Brain pericyte (primary cell): Measurements from ENCODE around the gene GRM3.

Experiments used
- DNase-seq: peaks from one replicate; pipeline ENCODE4 v3.0.0-alpha.2; 2012; ENCODE audit warnings: low read depth, low spot score

Gene GRM3

DNA sequence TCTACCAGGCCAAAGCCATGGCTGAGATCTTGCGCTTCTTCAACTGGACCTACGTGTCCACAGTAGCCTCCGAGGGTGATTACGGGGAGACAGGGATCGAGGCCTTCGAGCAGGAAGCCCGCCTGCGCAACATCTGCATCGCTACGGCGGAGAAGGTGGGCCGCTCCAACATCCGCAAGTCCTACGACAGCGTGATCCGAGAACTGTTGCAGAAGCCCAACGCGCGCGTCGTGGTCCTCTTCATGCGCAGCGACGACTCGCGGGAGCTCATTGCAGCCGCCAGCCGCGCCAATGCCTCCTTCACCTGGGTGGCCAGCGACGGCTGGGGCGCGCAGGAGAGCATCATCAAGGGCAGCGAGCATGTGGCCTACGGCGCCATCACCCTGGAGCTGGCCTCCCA is 142.7 kb downstream of the GRM3 start:
- no peak for DNase-seq

DNA sequence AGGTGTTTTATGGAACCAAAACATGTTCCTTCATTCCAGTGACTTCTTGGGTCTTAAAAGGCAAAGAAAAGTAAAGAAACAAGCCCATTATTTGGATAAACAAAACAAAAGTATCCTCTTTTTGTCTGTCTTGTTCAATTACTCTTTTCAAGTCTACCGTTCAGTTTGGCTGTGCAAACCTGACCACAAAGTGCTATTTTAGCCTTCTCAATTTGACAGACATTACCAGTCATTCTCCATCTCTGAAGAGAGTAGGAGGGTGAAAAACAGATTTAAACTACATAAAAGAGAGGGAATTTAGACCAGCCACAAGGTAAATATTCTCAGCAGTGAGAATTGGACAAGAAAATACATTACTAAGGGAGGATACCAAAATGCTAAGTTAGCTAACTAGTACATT is 145.2 kb downstream of the GRM3 start:
- DNase-seq, result no peak

DNA sequence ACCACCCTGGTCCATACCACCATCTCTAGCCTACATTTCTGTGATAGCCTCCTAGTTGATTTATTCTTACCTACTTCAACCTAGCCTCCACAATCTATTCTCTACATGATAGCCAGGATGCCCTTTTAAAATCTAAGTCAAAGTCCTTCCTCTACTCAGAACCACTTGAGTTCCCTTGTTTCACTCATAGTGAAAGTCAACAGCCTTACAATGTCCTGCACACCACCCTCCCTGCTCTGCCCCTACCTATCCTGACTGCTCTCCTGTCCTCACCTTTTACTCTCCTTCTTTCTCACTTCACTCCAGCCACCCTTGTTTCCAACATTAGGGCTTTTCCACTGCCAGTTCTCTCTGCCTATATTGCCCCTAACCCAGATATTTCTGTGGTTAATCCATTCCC is 146.7 kb downstream of the GRM3 start:
- DNase-seq, result no peak

DNA sequence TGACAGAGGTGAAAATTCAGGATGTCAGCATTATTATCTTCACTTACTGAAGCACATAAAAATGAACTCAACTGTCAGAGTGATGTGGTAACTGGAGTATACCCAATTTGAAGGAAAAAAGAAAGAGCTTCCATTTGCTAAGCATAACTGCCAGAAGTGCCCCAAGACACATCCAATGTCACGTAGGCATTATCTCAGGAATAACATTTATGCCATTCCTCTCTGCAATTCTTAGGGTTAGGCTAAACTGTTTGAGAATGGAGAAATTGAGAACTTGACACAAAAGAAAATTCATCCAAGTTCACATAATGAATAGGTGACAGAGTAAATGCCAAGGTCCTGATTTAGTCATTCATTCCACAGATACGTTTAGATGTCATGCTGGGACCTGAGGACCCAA is 148.6 kb downstream of the GRM3 start:
- DNase-seq, result no peak

DNA sequence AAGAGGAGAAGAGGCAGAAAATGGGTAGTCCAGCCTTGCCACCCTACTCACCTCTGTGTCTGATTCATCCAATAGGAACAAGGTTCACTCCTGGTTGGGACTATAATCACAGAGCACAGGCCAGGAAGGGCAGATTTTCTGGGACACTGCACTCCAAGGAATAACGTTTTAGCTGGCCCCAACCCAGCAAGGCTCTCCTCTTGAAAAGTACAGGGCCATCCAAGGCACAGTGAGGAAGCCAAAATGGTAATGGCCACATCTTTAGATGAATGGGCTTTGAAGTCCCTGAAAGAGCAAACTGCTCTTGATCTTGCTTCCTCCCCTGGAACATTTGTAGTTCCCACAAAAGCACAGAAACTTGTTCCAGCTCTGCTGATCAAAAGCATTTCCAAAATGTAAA is 149.4 kb downstream of the GRM3 start:
- DNase-seq, result no peak

DNA sequence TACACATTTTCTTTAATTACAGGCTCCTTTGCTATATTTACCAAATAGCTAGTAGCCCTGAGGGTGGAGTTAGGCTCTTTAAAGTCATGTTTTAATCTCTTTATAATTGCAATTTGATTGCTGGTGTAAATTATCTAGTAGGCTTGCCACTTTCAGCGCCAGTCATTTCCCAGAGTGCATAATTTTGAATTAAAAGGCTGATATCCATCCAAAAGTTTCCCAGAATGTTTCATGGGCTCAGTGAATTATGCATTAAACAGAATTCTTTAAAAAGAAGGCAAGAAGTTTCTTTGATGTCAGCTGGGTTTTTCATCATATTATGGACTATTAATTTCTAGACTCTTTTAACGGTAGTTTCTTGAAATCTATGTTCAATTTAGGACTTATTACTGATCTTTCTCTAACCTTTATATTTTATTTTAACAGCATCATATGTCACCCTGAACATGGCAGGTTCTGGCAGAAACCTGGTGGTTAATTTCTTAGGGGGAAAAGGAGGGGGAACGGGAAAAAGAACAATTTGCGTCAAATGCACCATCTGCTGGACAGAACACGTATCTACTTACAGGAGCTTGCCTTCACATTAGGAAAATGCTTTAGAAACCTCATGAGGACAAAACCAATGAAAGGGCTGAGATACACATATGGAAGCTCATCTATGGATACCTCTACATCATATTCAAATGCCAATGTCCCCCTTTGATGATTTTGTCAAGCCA is 171.1 kb downstream of the GRM3 start:
- DNase-seq, result no peak

DNA sequence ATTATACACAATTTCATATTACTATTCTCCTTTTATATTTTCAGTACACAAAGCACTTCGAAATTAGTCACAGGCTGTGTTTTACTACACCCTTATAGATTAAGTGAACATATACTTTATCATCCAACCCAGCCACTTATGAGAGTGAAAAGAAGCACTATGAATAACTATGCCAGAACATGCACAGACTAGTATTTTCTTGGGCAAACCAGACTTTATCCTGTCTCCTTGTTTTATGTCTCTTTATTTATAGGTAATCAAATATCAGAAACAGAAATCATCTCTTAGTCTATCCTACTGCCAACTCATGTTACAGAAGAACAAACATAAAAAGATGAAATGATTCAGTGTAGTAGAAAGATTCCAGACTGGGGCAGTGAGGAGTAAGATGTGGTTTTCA is 171.8 kb downstream of the GRM3 start:
- DNase-seq, result no peak

DNA sequence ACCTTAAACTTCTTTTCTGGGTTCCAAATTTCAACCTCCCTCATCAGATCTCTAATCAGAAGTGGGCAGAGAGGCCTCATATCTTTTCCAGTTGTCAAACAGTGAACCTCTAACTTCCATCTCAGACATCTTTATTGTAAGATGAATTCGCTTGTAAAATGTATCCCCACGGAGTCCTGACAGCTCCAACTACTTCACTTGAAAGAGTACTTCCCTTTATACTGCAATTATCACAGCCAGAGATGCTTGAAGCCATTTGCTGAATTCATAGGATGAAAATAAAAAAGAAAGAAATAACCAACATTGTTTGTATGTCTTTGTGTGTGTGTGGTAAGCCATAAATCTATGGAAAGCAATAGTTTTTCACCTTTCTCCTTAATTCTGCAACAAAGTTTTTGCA is 175.2 kb downstream of the GRM3 start:
- no peak for DNase-seq

DNA sequence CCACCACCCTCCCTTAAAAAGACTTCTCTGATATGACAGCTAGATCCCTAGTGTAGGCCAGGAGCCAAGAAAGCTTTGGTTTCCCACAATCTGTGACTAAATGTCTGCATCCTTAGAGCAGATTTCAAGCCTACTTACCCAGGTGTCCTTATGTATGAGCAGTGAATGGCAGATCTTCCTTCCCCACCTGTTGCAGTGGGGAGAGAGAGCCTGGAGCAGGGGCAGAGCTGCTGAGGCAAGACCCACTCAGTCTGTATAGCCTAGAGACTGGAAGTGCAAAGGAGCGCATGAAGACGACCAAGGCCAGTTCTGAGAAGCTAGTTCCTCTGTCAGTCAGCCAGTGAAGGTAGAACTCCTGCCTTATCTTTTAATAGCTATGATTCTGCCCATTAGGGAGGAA is 180.1 kb downstream of the GRM3 start:
- DNase-seq, result no peak

DNA sequence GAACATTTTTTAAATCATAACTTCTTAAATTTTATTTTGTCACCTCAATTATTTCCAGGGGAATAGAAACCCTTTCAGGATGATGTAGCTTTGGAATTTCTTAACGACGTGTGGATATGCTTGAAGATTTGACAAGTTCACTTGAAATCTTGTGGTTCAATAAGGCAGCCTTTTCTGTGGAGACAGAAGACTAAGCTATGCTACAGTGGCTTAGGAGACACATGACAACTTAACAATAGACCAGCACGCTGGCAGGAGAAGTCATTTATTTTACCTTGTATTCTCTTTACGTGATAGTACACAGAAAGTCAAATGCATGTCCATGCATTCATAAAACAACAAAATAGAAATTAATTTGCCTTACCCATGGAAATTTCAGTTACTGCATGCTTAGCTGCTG is 181.6 kb downstream of the GRM3 start:
- DNase-seq, result no peak

DNA sequence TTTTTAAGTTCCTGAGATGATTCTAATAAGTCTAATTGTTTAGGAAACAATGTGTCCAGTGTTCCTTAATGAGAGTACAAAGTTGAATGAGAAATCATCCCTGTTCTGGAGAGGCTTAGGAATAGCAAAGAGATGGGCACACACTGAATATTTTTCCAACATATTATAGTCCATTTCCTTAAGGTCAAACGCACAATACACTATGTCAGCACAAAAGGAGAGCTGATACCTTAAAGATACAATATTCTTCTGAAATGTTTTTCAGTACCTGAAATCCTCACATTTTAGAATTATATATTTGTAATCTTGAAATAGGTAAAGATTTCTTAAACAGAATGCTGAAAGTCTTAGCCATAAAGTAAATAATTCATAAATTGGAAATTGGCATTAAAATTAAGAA is 183.2 kb downstream of the GRM3 start:
- DNase-seq, result no peak

DNA sequence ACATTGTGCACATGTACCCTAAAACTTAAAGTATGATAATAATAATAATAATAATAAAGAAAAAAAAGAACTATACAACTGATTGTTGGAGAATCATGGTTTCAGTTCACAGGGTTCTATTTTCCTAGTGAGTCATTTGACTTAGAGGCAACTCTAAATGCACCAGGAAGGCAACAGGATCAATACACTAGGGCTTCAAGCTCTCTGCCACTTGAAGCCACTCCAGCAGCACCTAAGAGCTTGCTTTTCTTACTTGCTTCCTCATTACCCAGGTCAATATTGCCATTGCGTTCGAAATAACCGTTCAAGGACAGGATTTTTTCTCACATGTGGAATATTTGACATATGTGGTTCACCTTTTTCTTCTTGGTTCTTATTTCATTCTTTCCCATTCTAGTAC is 189.7 kb downstream of the GRM3 start:
- DNase-seq, result no peak

DNA sequence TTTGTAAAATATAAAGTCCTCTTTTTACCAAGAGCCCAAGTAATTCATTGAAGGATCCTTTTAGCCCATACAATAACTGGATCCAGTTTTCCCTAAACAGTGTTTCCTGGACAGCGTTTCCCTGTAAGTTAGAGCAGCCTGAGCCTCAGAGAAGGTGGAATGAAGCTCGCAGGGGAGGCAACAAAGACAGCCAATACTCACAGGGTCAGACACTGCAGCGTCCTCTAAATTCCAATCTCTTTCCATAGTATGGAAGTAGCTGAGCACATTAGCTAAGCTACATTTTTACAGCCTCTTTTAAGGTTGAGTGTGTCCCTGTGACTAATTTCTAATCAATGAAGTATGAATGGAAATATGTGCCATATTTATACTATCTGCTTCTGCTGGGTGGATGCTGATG is 193.5 kb downstream of the GRM3 start:
- DNase-seq, result no peak

DNA sequence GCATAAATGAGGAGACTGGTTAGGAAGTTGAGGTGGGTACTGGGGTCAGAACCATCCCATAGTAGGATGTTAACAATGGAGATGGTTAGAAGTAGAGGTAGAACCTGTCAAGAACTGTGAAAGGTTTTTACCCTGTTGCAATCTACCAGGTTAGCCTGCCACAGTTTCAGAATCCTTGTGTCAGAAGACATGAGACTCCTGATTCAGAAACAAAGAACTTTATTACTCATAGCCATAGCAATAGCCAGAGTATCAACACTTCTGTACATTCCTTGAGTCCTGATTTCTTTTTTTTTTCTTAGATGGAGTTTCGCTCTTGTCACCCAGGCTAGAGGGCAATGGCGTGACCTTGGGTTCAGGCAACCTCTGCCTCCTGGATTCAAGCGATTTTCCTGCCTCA is 200.9 kb downstream of the GRM3 start:
- no peak for DNase-seq

DNA sequence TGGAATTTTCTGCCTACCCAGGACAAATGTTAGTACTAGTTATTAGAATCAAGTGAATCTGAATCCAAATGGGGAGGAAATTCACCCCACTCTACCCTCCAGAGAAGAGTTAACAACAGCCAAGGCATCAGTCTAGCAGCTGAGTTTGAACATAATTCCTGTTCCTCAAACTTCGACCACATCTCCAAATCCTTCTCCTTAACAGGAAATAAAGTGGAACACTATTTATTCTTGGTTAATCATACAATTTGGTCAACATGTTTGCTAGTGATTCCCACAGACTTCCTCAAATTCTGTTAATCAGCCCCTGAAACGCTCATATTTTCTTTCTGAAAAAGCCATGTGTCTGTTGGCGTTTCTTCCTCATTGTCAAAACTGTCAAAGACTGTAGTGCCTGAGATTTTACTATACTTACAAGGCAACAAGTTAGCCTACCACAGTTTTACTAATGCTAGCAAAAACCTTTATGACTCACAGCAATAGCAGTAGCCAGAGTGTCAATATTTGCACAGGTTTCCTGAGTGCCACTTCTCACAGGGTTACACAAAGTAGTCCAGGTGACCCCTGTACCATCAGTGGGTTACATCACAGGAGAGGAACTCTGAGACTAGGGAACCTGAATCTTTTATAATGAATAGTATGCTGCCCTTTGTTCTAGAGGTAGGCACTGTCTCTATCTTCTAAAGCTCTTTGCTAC is 202.9 kb downstream of the GRM3 start:
- no peak for DNase-seq

DNA sequence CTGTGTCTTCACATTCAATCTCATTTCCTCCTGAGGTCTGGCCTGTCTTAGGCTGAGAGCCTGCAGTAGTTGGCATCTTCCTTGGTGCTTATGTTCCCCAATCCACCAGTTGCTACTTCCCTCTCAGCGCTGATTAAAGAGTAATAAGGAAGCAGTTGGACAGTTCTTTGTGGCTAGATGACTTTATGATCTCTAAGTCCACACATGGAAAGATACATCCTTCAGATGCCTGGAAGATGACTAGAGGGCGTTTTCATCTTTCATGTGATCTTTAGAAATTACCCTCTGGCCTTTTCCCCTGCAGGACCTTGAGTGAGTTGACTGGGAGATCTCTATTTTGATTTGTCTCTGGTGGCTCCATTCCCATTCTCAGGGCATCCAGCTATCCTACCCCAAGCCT is 204.5 kb downstream of the GRM3 start:
- no peak for DNase-seq

DNA sequence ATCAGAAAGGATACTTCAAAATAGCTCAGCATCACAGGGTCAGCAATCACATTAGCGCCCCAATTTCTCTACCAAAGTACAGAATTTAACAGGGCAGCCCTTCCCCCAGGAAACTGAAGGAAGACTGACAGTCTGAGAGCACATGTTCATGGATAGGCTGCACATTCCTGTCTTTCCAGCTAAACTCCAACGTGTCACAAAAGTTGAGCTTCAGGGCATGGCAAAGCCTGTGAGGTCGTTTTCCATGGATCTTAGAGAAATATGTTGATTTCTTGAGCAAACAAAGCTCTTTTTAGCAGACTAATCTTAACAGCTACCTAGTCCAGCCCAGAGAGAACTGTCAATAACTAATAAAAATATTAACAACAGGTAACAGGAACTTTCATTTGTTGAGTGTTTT is 207.9 kb downstream of the GRM3 start:
- DNase-seq, result no peak

DNA sequence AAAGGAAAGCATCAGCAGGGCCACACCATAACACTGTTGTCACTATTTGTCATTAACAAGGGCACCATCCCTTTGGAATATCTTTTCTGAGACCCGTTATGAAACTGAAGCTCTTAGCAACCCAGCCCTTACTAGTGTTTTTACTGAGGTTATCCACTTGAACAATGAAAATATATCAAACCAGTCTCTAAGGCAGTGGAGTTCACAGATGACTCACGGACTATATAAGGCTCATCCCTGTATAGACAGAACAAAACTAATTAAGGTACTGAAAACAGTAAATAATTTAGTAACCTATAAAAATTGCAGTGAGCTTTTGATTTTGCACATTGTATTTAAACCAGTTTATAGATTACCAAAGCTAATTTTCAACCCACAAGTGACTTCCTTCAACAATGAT is 219.7 kb downstream of the GRM3 start:
- no peak for DNase-seq

DNA sequence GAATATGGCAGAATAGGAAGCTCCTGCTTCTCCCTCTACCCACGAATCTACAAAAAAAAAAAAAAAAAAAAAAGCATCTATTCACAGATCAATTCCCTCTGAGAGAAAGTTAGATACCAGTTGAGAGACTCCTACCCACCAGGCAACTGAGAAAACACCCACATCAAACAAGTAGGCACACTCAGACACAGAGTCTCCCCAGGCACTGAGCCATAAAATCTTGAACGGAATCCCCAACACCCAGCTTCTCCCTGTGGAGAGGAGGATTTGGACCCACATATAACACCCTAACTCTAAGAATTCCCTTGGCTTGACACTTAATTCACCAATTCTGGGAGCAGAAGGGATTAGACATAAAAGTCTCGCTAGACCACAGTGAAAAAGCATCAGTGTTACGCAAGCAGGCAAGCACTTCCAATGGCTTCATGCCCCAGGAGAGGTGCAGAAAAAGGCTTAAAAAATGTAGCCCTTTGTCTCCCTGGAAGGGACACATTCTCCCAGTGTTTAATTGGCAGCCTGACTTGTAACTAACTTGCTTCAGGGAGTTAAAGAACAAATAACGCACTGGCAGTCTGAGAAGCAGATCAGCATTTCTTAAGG is 223.6 kb downstream of the GRM3 start:
- DNase-seq, result no peak

DNA sequence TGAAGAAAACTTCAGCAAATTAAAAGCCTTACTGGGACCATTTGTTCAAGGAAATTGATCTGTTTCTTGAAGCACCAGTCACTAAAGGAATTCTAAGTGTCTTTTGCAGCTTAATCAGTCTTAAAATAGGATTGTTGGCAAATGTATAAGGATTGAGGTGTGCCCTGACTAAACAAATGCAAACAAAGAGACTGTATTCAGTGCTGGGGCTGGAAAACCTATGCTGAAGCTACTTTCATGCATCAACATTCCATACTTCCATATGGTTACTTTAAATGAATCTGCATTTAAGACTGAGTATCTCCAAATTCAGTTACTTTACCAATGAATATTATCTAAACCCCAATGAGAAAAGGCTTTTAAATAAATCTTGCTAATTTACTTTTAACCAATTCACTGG is 232.4 kb downstream of the GRM3 start:
- no peak for DNase-seq

DNA sequence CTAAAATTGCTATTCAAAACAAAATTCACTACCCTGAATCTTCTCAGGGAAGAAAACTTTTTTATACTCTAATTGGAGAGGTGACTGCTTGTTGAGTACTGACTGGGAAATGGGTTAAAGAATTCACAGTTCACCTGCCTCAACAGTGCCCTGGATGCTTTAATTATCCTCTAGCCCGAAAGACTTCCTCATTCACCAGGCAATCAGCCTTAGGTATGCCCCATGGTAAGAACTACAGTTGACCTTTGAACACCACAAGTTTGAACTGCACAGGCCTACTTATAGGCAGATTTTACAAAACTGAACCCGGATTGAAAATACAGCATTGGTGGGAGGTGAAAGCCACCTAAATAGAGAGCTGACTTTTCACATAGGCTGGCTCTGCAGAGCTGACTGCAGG is 240.4 kb downstream of the GRM3 start:
- DNase-seq, result no peak

DNA sequence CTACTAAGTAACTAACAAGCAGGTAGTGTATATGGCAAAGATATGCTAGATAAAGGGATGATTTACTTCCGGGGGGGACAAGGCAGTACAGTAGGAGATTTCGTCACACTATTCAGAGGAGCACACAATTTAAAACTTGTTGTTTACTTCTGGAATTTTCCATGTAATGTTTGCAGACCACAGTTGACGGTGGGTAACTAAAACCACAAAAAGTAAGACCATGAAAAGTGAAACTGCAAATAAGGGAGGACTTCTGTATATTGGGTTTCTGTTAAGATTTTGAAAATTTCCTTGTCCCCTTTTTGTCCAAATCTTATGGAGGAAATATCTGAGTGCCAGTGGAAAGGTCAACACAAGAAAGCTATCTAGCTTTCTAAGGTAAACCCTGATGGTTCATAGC is 245.8 kb downstream of the GRM3 start:
- no peak for DNase-seq

DNA sequence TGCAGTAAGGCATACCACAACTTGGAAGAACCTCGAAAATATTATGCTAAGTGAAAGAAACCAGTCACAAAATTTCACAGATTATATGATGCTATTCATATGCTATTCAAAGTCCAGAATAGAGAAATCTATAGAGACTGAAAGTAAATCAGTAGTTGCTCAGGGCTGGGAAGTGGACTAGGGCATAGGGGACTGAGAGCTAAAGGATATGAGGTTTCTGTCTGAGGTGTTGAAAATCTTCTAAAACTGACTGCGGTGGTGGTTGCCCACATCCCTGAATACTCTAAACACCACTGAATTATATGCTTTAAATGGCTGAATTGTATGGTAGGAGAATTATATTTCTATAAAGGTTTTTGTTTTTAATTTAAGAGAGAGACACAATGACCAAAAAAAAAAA is 254.5 kb downstream of the GRM3 start:
- no peak for DNase-seq
